Measurements from ENCODE around the gene PCDHB16.

DNA sequence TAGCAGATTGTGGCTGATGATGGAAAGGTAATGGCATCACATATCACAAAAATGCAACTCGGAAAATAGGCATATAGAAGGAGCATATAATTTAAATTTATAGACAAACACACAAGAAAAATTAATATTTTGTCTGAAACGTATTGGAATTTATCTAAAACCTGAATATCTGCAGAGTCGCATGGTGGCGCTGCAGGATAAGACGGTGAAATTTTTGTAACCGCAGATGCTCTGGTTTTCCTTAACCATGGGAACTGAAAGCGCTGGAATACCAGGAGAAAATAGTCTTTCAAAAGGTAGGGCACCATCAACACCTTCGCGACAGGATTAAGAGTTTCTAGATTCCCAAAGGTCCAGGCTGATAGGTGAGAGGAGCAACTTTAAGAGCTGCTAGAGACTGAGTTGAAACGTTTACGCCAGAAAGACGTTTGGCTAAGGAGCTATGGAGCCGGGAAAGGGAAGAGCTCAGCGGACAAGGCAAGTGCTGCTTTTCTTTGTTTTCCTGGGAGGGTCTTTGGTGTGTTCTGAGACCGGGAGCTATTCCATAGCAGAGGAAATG lies 52.0 kb downstream of the PCDHB16 start:
- TF ChIP-seq POLR2A (IDR thresholded peaks at IDR 0.05) (no peak), POLR2AphosphoS5 (IDR thresholded peaks at IDR 0.05) (no peak)
- TF ChIP-seq, protein P1, sequence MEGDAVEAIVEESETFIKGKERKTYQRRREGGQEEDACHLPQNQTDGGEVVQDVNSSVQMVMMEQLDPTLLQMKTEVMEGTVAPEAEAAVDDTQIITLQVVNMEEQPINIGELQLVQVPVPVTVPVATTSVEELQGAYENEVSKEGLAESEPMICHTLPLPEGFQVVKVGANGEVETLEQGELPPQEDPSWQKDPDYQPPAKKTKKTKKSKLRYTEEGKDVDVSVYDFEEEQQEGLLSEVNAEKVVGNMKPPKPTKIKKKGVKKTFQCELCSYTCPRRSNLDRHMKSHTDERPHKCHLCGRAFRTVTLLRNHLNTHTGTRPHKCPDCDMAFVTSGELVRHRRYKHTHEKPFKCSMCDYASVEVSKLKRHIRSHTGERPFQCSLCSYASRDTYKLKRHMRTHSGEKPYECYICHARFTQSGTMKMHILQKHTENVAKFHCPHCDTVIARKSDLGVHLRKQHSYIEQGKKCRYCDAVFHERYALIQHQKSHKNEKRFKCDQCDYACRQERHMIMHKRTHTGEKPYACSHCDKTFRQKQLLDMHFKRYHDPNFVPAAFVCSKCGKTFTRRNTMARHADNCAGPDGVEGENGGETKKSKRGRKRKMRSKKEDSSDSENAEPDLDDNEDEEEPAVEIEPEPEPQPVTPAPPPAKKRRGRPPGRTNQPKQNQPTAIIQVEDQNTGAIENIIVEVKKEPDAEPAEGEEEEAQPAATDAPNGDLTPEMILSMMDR (IDR thresholded peaks at IDR 0.05 in 8 of 11, conservative IDR thresholded peaks at IDR 0.05 in 3 of 11) = no peak

Measured in spleen (tissue), 7 donors.